K562 (cell line): ENCODE results near the gene NFATC1. TPM values are rescaled to one million over a fixed set of nuclear protein-coding genes. Genes with fewer than 3 reads are reported as not detected.

Experiments used
- NR2F6 ChIP-seq: fragments of 450-650 bp; formaldehyde crosslinking; IDR thresholded peaks from 2 replicates; pipeline ENCODE4 v1.4.0; 2020; ENCODE audit warnings: mild to moderate bottlenecking
- STAT5B ChIP-seq: fragments of 250-450 bp; sonication (Bioruptor Pico); IDR thresholded peaks from 2 replicates; pipeline ENCODE4 v1.8.0; 2021; ENCODE audit warnings: mild to moderate bottlenecking, inconsistent platforms
- polyA plus RNA-seq, 8 experiments: library from polyadenylated mRNA; depleted of rRNA in 4 of 8; stranded (reverse) in 5 of 8; unstranded in 3 of 8; fragments of >200 nt; fragmentation: Nextera tagmentation in 2 of 8; fragmentation: Illumina TruSeq in 1 of 8; extraction: Ambion mirVana in 2 of 8; extraction: Trizol in 1 of 8; gene quantifications; 2 replicates each; pipeline versions ENCODE4 v1.2.1 to v1.2.3, GENCODE V29; 2011 to 2014; ENCODE audit warnings: inconsistent platforms in 1 of 8, missing spikeins in 1 of 8
- total RNA-seq, 7 experiments: library from RNA; depleted of rRNA in 6 of 7; stranded (reverse); fragments of >200 nt in 6 of 7; fragmentation: Illumina TruSeq in 2 of 7; extraction: Trizol in 2 of 7; gene quantifications; 2 replicates each; pipeline versions ENCODE4 v1.2.1 to v1.2.3, GENCODE V29; 2011 to 2021; ENCODE audit warnings: low replicate concordance in 1 of 7
- TF ChIP-seq, protein P1 (sequence below), 2 experiments: fragments of 450-650 bp; formaldehyde crosslinking in 1 of 2; IDR thresholded peaks; 2 replicates each; pipeline versions ENCODE4 v1.4.0 to v1.6.1; 2014 to 2020; ENCODE audit warnings: mild to moderate bottlenecking in 2 of 2, borderline replicate concordance in 1 of 2, low read depth in 1 of 2
- TF ChIP-seq, protein P2 (sequence below): fragments of 250-450 bp; sonication (Bioruptor Pico); IDR thresholded peaks from 2 replicates; pipeline ENCODE4 v1.4.0; 2020; ENCODE audit warnings: mild to moderate bottlenecking

Gene NFATC1
- total and polyA plus RNA-seq, 9 of the 15 experiments (the other 6 are each of a cell fraction or from before 2014, with no cell fraction given), result 1.1 to 16.4 (median 2.5) TPM

DNA sequence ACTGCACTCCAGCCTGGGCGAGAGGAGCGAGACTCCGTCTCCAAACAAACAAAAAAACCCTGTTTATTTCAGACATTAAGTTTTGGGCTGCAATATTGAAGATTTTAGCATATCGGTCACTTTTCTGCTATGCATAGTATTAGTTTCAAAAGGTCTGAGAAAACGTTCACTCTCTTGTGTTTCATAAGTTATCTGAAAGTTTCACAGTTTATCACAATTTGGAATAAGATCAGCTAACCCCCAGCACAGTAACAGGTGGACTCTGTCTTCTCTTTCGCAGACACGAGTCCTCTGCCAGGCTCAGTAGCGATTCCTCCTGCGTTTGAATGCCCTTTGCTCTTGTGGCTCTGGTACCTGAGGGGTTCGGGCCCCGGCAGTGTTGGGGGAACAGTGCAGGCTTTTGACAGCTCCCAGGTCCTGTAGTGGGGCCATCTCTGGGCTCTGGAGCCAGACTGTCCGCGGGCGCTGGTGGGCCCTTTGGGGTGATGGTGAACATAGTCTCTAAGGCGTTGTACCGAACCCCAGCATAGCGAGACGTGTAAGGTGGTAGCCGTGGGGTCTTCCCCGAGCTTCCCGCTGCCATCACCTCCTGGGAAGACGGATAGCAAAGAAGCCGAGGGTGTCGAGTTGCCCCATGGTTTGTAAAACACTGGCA lies 20.4 kb downstream of the NFATC1 start (continued):
- TF ChIP-seq, protein P1, sequence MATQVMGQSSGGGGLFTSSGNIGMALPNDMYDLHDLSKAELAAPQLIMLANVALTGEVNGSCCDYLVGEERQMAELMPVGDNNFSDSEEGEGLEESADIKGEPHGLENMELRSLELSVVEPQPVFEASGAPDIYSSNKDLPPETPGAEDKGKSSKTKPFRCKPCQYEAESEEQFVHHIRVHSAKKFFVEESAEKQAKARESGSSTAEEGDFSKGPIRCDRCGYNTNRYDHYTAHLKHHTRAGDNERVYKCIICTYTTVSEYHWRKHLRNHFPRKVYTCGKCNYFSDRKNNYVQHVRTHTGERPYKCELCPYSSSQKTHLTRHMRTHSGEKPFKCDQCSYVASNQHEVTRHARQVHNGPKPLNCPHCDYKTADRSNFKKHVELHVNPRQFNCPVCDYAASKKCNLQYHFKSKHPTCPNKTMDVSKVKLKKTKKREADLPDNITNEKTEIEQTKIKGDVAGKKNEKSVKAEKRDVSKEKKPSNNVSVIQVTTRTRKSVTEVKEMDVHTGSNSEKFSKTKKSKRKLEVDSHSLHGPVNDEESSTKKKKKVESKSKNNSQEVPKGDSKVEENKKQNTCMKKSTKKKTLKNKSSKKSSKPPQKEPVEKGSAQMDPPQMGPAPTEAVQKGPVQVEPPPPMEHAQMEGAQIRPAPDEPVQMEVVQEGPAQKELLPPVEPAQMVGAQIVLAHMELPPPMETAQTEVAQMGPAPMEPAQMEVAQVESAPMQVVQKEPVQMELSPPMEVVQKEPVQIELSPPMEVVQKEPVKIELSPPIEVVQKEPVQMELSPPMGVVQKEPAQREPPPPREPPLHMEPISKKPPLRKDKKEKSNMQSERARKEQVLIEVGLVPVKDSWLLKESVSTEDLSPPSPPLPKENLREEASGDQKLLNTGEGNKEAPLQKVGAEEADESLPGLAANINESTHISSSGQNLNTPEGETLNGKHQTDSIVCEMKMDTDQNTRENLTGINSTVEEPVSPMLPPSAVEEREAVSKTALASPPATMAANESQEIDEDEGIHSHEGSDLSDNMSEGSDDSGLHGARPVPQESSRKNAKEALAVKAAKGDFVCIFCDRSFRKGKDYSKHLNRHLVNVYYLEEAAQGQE (IDR thresholded peaks at IDR 0.05; ENCODE audit: borderline replicate concordance), result no peak
- TF ChIP-seq, protein P1 (CRISPR knock-in tag; IDR thresholded peaks at IDR 0.05; ENCODE audit: low read depth), result no peak
- TF ChIP-seq, protein P2, sequence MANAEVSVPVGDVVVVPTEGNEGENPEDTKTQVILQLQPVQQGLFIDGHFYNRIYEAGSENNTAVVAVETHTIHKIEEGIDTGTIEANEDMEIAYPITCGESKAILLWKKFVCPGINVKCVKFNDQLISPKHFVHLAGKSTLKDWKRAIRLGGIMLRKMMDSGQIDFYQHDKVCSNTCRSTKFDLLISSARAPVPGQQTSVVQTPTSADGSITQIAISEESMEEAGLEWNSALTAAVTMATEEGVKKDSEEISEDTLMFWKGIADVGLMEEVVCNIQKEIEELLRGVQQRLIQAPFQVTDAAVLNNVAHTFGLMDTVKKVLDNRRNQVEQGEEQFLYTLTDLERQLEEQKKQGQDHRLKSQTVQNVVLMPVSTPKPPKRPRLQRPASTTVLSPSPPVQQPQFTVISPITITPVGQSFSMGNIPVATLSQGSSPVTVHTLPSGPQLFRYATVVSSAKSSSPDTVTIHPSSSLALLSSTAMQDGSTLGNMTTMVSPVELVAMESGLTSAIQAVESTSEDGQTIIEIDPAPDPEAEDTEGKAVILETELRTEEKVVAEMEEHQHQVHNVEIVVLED (CRISPR knock-in tag), result no peak
- TF ChIP-seq STAT5B (CRISPR knock-in tag) (no peak), NR2F6 (CRISPR knock-in tag) (no peak)
